Breast epithelium (tissue), 3 donors: ENCODE data around the gene ATP6V1G2.

Source experiments
- POLR2A ChIP-seq: fragments of 450-650 bp; IDR thresholded peaks from one replicate; pipeline ENCODE4 v1.6.1; 2016; ENCODE audit warnings: antibody characterized with exemption, mild to moderate bottlenecking, moderate library complexity
- TF ChIP-seq, protein P1 (sequence below), 3 donors: fragments of 450-650 bp; IDR thresholded peaks; one replicate each; pipeline ENCODE4 v1.5.1; 2016 to 2017; ENCODE audit warnings: antibody characterized with exemption in 3 of 3, mild to moderate bottlenecking in 3 of 3, moderate library complexity in 3 of 3

DNA sequence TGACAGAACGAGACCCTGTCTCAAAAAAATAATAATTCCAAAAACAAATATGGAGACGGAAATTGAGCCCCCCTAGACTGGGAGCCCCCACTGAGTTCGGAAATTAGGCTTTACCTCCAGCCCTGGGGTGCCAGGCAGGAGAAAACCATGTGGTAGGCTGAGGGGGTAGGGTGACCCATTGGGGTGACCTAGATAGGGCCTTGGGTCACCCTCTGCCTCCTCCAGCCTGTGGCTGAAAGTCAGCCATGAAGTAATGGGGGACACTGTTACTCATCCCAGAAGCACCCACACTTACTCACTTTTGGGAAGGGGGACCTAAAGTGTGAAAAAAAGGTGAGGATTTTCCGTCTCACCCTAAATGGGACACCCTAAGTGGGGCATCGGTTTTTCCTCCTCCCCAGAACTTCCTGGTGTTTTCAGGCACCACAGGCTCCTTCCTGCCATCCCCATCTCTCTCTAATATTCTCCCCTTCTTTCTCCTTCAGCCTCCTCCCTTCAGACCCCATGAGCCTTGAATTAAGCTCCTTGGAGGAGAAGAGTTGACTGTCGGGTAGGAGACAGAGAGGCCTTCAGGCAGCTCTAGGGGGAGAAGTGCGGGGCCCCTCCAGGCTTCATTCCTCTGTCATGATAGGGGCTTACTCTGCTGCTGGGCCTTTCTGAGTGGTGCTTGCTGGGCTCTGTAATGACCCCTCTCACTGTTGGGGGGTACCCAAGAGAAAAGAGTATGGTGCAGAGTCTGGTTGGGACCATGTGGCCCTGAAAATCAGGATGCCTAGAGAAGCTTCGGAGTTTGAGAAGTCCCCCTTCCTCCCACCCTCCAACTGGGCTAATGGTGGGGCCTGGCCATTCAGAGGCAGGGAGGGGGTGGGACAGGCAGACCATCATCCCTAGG lies 33.4 kb upstream of the ATP6V1G2 start:
- TF ChIP-seq, protein P1, sequence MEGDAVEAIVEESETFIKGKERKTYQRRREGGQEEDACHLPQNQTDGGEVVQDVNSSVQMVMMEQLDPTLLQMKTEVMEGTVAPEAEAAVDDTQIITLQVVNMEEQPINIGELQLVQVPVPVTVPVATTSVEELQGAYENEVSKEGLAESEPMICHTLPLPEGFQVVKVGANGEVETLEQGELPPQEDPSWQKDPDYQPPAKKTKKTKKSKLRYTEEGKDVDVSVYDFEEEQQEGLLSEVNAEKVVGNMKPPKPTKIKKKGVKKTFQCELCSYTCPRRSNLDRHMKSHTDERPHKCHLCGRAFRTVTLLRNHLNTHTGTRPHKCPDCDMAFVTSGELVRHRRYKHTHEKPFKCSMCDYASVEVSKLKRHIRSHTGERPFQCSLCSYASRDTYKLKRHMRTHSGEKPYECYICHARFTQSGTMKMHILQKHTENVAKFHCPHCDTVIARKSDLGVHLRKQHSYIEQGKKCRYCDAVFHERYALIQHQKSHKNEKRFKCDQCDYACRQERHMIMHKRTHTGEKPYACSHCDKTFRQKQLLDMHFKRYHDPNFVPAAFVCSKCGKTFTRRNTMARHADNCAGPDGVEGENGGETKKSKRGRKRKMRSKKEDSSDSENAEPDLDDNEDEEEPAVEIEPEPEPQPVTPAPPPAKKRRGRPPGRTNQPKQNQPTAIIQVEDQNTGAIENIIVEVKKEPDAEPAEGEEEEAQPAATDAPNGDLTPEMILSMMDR (IDR thresholded peaks at IDR 0.05), result no peak
- no peak for TF ChIP-seq POLR2A
